Ectodermal cell (in vitro differentiated cells): ENCODE results near the gene PXDN.

Experiments used
- H3K27ac ChIP-seq: 2 replicates; pipeline ENCODE4 v1.7.0; 2013; ENCODE audit warnings: mild to moderate bottlenecking, low read depth, low read length; ENCODE audit not compliant: insufficient read depth, poor library complexity, severe bottlenecking
- H3K27me3 ChIP-seq: 2 replicates; pipeline ENCODE4 v1.7.0; 2013; ENCODE audit warnings: mild to moderate bottlenecking, low read length; ENCODE audit not compliant: insufficient read depth, control insufficient read depth, poor library complexity, severe bottlenecking
- H3K36me3 ChIP-seq: one replicate; pipeline ENCODE4 v1.7.0; 2013; ENCODE audit warnings: low read length; ENCODE audit not compliant: control insufficient read depth, insufficient read depth
- H3K4me1 ChIP-seq: one replicate; pipeline ENCODE4 v1.7.0; 2013; ENCODE audit warnings: low read length; ENCODE audit not compliant: control insufficient read depth, insufficient read depth
- H3K4me3 ChIP-seq: 2 replicates; pipeline ENCODE4 v1.7.0; 2013; ENCODE audit warnings: low read depth, low read length, control low read depth; ENCODE audit not compliant: insufficient read depth
- H3K9me3 ChIP-seq: 2 replicates; pipeline ENCODE4 v1.7.0; 2013; ENCODE audit warnings: mild to moderate bottlenecking, low read length, moderate library complexity; ENCODE audit not compliant: control insufficient read depth
- WGBS, 2 experiments: methylation state at CpG; one replicate each; pipeline ENCODE4 v1.1.7; 2013; ENCODE audit warnings: missing lambda C conversion rate in 2 of 2; 5-methylcytosine and 5-hydroxymethylcytosine counted together

The PXDN gene

GRCh38 chr2:1675633-1676032, 68.7 kb downstream of the PXDN start:
- H3K27ac ChIP-seq = no peak overlapping the region
- H3K27me3 ChIP-seq = no peaks in the 10 kb centered on the region
- H3K4me3 ChIP-seq = no peak overlapping the region
- no peaks in the 10 kb centered on the region for H3K9me3 ChIP-seq
- WGBS, 2 experiments = 82 to 87% methylated on average over 8 of the region's 8 CpGs
- peaks cover 25% of the 10 kb centered on the region for H3K36me3 ChIP-seq
- H3K4me1 ChIP-seq = no peaks in the 10 kb centered on the region

GRCh38 chr2:1674766-1675397, 69.4 kb downstream of the PXDN start:
- WGBS, 2 experiments = 94 to 96% methylated on average over 17 to 18 of the region's 18 CpGs
- H3K4me3 ChIP-seq = no peak overlapping the region
- peaks cover 20% of the 10 kb centered on the region for H3K36me3 ChIP-seq
- no peaks in the 10 kb centered on the region for H3K4me1 ChIP-seq
- H3K9me3 ChIP-seq = no peaks in the 10 kb centered on the region
- no peaks in the 10 kb centered on the region for H3K27me3 ChIP-seq
- H3K27ac ChIP-seq = no peak overlapping the region

GRCh38 chr2:1674276-1674675, 70.0 kb downstream of the PXDN start:
- peaks cover 14% of the 10 kb centered on the region for H3K36me3 ChIP-seq
- no peak overlapping the region for H3K27ac ChIP-seq
- H3K4me1 ChIP-seq = no peaks in the 10 kb centered on the region
- no peaks in the 10 kb centered on the region for H3K9me3 ChIP-seq
- H3K27me3 ChIP-seq = no peaks in the 10 kb centered on the region
- 88 to 91% methylated on average over 8 of the region's 9 CpGs for WGBS, 2 experiments
- H3K4me3 ChIP-seq = no peak overlapping the region

- H3K36me3 ChIP-seq = peaks cover 11% of the 10 kb centered on the region
- H3K27me3 ChIP-seq = no peaks in the 10 kb centered on the region
- no peak overlapping the region for H3K4me3 ChIP-seq
- WGBS, 2 experiments = 94 to 95% methylated on average over 18 of the region's 18 CpGs
- H3K9me3 ChIP-seq = no peaks in the 10 kb centered on the region
- no peak overlapping the region for H3K27ac ChIP-seq
- no peaks in the 10 kb centered on the region for H3K4me1 ChIP-seq
Measured at GRCh38 chr2:1673160-1673944, 71.0 kb downstream of the PXDN start.

GRCh38 chr2:1672738-1673137, 71.6 kb downstream of the PXDN start:
- Histone ChIP-seq H3K27me3 (no peaks in the 10 kb centered on the region), H3K9me3 (no peaks in the 10 kb centered on the region), H3K27ac (no peak overlapping the region), H3K36me3 (peaks cover 11% of the 10 kb centered on the region), H3K4me1 (no peaks in the 10 kb centered on the region), H3K4me3 (no peak overlapping the region)
- WGBS, 2 experiments = 94 to 95% methylated on average over 5 of the region's 5 CpGs

GRCh38 chr2:1671916-1672315, 72.4 kb downstream of the PXDN start:
- 93 to 95% methylated on average over 3 of the region's 3 CpGs for WGBS, 2 experiments
- no peaks in the 10 kb centered on the region for H3K4me1 ChIP-seq
- no peak overlapping the region for H3K27ac ChIP-seq
- H3K9me3 ChIP-seq = no peaks in the 10 kb centered on the region
- peaks cover 11% of the 10 kb centered on the region for H3K36me3 ChIP-seq
- no peaks in the 10 kb centered on the region for H3K27me3 ChIP-seq
- no peak overlapping the region for H3K4me3 ChIP-seq

GRCh38 chr2:1670636-1671035, 73.7 kb downstream of the PXDN start:
- Histone ChIP-seq H3K27ac (no peak overlapping the region), H3K4me3 (no peak overlapping the region), H3K36me3 (peaks cover 17% of the 10 kb centered on the region), H3K27me3 (no peaks in the 10 kb centered on the region), H3K4me1 (no peaks in the 10 kb centered on the region), H3K9me3 (no peaks in the 10 kb centered on the region)
- WGBS, 2 experiments = 88 to 95% methylated on average over 6 of the region's 6 CpGs

- WGBS, 2 experiments = 96 to 97% methylated on average over 29 of the region's 29 CpGs
- peaks cover 38% of the 10 kb centered on the region for H3K36me3 ChIP-seq
Measured at GRCh38 chr2:1665761-1666505, 78.4 kb downstream of the PXDN start.

GRCh38 chr2:1664698-1665097, 79.6 kb downstream of the PXDN start:
- no peaks in the 10 kb centered on the region for H3K9me3 ChIP-seq
- 95% methylated on average over 18 of the region's 18 CpGs for whole genome bisulfite sequencing, 2 experiments
- peaks cover 48% of the 10 kb centered on the region for H3K36me3 ChIP-seq

More at GRCh38 chr2:1665761-1666505, 78.4 kb downstream of the PXDN start:
- Histone ChIP-seq H3K4me3 (no peak overlapping the region), H3K27me3 (no peaks in the 10 kb centered on the region), H3K4me1 (no peaks in the 10 kb centered on the region), H3K27ac (no peak overlapping the region), H3K9me3 (no peaks in the 10 kb centered on the region)

GRCh38 chr2:1664076-1664605, 80.2 kb downstream of the PXDN start:
- H3K4me3 ChIP-seq = no peak overlapping the region
- no peaks in the 10 kb centered on the region for H3K4me1 ChIP-seq
- no peaks in the 10 kb centered on the region for H3K27me3 ChIP-seq
- no peak overlapping the region for H3K27ac ChIP-seq
- 95% methylated on average over 9 of the region's 9 CpGs for WGBS, 2 experiments
- peaks cover 48% of the 10 kb centered on the region for H3K36me3 ChIP-seq
- H3K9me3 ChIP-seq = no peaks in the 10 kb centered on the region

More at GRCh38 chr2:1664698-1665097, 79.6 kb downstream of the PXDN start:
- H3K27ac ChIP-seq = no peak overlapping the region
- H3K4me1 ChIP-seq = no peaks in the 10 kb centered on the region
- no peaks in the 10 kb centered on the region for H3K27me3 ChIP-seq
- H3K4me3 ChIP-seq = no peak overlapping the region
